Daoy (cell line): Measurements from ENCODE around the gene ZBTB43. TPM values are rescaled to one million over a fixed set of nuclear protein-coding genes. Genes with fewer than 3 reads are reported as not detected.
A peak's percentile ranks its signal among the peaks of the same experiment; 100 is the strongest.
"Not testable (repeated sequence)": the region's sequence is repeated elsewhere in the genome, so short reads cannot be mapped to it uniquely, and the experiment has no call there.

Source experiments
- DNase-seq: peaks from one replicate; pipeline ENCODE4 v3.0.0-alpha.2; 2015; ENCODE audit warnings: low read depth
- total RNA-seq: library from RNA; depleted of rRNA; stranded (reverse); fragments of >200 nt; shearing (Covaris generic); gene quantifications from 2 replicates; pipeline ENCODE4 v1.2.3, GENCODE V29; 2014; rRNA removed

Gene ZBTB43, protein sequence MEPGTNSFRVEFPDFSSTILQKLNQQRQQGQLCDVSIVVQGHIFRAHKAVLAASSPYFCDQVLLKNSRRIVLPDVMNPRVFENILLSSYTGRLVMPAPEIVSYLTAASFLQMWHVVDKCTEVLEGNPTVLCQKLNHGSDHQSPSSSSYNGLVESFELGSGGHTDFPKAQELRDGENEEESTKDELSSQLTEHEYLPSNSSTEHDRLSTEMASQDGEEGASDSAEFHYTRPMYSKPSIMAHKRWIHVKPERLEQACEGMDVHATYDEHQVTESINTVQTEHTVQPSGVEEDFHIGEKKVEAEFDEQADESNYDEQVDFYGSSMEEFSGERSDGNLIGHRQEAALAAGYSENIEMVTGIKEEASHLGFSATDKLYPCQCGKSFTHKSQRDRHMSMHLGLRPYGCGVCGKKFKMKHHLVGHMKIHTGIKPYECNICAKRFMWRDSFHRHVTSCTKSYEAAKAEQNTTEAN
- 8.0 and 8.7 TPM in 2 replicates for total RNA-seq

DNA sequence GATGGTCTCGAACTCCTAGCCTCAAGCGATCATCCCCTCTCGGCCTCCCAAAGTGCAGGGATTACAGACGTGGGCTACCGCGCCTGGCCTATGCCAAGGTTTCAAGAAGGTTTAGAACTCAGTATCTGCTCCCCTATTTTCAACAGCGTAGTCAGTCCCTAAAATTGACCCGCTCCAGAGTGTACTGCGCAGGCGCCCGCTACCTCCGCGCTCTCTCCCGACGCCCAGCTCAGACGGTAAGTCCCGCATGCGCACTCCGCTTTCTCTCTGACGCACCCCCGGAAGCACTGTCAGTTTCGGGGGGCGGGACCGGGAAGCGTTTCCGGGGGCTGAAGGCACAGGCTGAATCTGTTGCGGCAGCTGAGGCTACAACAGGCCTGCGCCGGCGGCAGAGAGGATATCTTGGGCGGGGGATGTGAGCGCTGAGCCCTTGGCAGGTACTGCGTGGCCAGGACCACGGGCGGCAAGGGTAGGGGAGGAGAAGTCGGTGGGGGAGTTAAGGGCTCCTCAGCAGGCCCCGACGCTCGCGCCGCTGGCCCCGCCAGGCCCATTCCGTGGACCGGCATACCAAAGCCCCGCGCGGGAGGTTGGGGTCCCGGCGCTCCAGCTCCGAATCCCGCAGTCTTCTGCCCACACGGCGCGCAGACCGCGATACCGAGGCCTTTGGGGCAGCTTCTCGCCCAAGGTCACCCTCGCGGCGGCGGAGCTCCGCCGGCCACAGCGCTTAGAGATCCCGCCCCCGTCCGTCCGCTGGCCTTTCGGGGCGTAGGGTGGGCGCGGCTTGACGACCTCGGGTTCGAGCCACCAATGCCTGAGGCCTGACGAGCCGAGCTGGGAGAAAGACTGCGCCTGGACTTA is at the start of gene ZBTB43:
Gene ZBTB43 (plus strand): TSS at position 345 of the 858 bp plus-strand sequence. CDS start 27,470 bp downstream, outside the sequence.
- peak; percentile 99 for DNase-seq

DNA sequence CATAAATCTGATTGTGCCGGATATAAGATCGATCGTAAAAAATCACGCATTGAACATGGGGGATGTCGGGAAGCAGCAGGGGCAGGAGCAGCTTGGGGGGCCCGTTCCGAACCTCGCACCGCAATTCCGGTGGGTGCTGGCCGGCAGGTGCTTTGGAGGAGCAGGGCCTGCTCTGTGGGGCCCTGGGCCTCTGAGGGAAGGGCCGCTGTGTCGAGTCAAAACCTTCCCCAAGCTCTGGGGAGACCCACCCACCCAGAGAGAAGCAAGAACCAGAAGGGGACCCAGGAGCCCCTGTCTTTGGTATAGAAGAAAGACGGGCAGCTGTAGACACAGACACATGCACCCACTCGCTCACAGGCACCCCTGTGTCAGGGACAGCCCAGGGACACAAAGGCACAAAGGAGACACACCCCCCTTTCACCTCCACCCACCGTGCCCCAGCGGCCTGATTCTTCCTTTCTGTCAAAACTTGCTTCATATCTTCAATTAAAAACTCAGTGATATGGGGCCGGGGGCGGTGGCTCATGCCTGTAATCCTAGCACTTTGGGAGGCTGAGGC is 49.4 kb upstream of the ZBTB43 start:
- DNase-seq: no peak

DNA sequence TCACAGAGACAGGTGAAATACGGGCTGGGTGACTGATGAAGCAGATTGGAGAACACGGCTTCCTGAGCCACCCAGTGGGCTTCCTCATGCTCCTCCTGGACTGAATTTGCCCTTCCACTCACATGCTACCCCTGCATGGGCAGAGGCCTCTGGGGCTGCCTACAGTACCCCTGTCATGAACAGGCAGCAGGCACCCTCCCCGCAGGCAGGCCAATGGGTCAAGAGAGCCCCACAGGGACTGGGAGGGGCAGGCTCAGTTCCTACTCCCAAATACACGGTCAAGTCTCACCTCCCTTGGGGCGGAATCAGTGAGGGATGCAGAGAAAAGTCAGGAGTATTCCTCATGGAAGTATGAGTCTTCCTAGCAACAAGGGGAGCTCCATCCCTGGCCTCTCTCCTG is 48.6 kb upstream of the ZBTB43 start:
- DNase-seq: no peak

DNA sequence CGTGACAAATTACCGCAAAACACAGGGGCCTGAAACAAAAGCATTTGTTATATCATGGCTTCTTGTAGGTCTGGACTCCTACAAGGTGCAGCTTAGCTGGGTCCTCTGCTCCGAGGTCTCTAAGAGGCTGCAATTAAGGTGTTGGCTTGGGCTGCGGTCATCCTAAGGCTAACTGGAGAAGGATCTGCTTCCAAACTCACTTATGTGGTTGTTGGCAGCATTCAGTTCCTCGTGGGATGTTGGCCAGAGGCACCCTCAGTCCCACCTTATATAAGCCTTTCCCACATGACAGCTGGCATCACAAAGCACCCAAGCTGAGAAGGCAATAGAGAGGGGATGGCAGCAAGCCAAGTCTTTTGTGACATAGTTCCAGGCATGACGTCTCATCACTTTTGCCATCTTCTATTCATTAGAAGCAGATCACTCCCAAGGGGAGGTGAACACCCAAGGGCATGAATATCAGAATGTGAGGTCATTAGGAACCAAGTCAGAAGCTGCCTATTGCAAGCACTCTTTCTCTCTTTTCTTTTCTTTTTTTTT is 47.9 kb upstream of the ZBTB43 start:
- no peak for DNase-seq

DNA sequence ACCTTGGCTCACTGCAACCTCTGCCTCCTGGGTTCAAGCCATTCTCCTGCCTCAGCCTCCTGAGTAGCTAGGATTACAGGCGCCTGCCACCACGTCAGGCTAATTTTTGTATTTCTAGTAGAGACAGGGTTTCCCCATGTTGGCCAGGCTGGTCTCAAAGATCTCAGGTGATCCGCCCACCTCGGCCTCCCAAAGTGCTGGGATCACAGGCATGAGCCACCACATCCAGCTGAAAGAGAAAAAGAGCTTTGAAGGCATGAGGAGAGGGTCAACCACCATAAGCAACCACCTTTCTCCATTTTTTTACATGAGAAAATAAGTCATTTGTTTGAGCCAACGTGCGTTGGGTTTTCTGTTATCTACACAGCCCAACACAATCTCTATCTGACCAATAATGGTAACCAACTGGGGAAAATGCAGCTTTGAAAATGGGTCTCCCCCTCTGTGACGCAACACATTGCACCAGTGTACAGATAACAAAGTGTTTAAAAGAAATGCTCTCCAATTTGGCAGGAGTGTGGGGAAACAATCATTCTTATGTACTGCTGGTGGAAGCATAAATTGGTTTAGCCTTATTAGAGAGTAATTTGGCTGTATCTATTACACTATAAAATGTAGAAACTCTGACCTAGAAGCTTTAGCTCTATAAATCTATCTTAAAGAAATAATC is 45.8 kb upstream of the ZBTB43 start:
- no peak for DNase-seq

DNA sequence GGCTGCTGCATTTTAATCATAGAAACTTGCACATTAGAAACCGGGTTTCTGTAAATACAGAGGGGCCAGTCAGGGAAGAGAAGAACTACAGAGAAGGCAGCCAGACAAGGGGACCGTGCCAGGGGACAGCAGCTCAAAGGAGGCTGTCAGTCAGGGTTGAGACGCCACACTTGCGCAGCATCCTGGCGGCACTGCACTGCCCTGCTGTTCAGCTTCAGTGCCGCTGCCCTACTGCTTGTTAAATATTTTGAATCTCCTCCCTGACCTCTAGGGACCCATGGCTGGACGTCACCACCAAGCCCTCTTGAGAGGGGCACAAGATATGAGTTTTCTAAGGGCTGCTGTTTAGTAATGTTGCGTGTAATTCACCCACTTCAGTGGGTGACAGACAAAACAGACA is 43.6 kb upstream of the ZBTB43 start:
- no peak for DNase-seq

DNA sequence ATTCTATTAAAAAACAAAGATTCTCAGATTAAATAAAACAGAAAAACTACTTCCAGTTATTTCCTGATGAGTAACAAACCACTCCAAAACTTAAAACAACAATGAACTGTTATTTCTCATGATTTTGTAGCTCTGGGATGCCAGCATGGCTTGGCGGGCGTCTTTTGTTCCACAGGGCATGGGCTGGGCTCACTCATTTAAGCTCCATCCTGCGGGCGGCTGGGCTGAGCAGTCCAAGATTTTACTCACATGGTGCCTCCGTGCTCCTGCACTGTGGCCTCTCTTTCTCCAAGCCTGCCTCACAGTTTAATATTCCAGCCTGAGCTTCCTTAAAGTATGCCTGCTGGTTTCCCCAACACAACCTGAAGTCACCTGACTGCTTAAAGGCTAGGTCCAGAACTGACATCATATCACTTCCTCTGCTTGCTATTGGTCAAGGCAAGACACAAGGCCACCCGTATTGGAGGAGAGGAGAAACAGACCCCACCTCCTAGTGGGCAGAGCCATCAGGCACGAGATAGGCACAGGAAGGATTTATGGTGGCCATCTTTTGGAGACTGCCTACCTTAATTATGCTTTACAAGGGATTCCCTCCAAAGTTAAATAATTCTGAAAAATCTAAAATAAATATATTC is 41.6 kb upstream of the ZBTB43 start:
- peak; percentile 72 for DNase-seq

DNA sequence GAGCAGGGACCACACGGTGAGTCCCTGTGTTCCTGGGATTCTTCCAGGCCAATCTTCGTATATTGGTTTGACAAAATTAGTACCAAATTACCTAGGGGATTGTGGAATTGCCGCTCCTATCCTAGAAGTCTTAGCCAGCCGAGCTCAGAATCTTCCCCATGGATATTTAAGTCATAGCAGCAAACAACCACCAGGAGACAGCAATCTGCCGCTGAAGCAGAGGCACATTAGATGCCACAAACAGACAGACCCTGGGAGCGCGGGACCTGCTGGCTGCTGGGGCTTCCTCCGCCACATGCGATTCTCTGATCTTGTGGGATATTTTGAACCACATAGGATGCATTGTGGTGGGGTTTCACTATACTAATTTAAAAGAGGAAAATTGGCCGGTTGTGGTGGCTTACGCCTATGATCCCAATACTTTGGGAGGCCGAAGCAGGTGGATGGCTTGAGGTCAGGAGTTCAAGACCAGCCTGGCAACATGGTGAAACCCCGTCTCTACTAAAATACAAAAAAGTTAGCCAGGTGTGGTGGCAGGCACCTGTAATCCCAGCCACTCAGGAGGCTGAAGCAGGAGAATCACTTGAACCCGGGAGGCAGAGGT is 31.7 kb upstream of the ZBTB43 start:
- peak; percentile 53 for DNase-seq

DNA sequence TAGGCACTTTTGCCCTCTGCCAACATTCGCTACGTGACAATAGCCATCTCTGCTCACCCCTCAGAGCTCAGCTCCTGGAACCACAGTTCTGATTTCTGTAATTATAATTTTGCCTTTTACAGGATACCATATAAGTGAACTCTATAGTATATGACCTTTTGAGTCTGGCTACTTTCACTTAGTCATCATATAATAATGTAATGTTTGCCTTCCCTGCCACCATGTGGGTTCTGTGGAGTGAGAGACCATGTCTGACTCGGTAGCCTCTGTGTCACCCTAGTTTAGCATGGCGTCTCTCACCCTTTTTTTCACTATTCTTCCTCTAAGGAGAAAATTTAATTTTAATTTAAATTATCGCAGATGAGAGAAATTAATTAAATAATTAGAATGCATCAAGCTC is 28.9 kb upstream of the ZBTB43 start:
- peak; percentile 28 for DNase-seq

DNA sequence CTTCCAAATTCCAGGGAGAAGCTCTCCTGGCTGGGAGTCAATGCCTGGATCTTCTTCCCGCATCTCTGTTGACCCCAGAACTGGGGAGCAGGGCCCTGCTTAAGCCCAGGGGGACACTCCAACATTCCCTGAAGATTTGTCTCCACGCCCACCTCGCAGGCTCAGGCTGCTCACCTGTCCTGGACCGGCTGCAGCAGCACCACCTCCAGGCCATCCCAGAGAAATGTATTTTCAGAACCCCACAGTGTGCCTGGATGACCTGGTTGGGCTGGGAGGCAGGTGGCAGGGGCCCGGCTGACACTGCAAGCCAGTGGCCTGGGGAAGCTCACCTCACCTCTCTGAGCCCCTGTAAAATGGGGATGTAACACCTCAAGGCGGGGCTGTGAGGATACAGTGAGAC is 27.1 kb upstream of the ZBTB43 start:
- DNase-seq: no peak

DNA sequence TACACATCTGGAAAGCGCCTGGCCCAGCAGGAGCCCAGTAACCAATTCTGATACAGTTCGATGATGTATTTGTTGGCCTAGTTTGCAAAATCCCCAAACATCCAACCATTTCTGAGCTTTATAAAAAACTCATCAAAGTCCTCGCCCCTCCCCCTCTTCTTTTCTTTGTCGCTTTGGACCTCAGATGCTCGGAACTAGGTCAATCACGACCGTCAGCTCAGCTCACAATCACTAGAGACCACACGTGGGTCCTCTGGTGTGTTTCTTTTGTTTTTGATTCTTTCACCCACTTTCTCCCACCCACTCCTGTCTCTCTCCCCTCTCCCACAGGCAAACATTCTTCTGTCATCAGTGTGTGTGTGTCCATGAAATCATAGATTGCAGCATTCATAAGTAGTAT is 26.7 kb upstream of the ZBTB43 start:
- no peak for DNase-seq

DNA sequence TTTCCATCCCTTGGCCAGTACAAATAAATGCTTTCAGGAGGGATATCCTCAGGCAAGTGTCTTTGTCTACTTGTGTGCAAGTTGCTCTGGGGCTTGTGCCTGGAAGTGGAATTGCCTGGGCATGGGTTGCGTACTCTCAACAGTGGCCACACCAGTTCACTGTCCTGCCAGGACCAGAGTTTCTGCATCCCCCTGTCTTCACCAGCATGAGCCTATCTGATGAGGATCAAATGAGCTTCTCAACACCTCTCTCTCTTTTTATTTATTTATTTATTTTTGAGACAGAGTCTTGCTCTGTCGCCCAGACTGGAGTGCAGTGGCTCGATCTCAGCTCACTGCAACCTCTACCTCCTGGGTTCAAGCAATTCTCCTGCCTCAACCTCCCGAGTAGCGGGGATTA is 26.1 kb upstream of the ZBTB43 start:
- not testable (repeated sequence) for DNase-seq

DNA sequence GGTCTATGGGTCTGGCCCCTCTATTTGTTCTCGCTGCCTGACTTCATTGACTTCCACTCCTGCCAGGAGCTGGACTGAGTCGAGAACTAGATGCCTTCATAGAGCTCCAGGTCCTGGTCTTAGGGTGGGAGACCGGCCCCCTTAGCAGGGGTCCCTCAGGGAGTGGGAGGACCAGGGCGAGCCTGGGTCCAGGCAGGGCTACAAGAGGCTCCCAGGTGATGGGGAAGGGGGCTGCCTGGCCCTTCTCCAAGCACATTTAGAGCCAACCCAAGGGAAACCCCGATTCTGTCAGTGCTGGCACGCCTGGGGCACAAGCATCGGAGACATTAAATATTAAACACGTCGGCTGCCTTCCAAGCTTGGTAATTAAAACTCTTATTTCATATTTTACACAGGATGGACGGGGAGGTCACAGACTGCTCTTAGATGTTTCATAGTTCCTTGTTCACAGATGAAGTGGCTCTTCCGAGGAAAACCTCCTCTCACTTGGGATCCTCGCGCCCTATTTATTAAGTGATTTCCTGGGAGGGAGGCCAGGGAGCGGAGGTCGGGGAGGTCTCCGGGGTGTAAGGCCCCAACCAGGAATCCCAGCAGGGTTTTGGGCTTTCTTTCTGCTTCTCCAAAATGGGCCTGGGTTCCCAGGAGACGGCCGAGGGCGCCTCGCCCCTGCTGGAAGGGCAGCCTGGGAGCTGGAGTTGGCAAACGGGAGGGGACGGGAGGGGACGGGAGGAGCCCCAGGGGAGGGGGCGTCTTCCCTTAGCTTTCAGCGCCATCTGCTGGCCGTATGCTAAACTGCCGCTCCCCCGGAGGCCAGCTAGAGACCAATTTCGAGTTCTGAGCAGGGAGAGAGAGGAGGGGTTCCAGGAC is 23.4 kb upstream of the ZBTB43 start:
- DNase-seq: peak; percentile 91

DNA sequence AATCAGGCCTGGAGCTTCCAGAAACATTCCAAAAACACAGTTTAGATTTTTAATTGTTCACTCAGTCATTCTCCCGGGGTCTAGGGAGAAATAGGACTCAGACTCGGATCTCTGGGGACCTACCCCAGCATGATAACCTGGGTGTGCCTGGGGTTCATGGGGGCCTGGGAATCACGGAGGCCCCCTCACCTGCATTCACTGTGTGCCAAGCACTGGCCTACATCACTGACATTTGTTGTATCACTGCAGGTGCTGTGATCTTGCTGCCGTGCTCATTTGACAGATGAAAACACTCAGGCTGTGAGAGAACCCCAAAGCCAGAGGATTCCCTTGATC is 22.8 kb upstream of the ZBTB43 start:
- DNase-seq: no peak

DNA sequence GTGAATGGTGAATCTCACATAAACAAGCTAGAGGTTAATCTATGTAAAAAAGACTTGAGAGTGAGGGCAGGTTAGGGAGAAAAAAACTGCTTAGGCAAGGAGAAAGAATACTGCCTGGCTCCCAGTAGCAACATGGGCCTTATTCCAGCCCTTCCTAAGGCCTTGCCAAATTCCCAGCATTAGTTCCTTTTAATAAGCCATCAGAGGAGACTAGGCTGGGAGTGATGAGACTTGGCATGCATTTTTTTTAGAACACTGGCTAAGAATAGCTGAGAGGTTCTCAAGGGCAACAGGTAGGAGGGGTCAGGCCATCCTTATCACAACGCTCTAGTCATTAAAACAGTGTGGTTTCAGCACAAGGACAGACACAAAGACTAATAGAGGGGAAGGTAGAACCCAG is 20.9 kb upstream of the ZBTB43 start:
- DNase-seq: no peak

DNA sequence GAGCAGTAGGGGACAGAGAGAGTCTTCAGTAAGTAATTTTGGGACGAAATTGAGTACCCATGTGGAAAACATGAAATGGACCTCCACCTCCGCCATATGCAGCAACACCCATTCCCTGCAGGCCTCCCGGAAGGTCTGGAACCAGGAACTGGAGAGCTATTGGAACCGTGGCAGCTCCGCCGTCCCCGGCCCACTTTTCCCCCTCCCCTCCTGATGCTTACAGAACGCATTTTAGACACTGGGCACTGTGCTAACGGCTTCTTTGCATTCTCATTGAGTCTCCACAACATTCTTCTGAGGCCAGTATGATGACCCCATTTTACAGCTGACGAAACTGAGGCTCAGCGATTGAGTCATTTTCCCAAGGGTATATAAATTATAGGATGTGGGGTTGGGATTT is 20.4 kb upstream of the ZBTB43 start:
- DNase-seq: no peak

DNA sequence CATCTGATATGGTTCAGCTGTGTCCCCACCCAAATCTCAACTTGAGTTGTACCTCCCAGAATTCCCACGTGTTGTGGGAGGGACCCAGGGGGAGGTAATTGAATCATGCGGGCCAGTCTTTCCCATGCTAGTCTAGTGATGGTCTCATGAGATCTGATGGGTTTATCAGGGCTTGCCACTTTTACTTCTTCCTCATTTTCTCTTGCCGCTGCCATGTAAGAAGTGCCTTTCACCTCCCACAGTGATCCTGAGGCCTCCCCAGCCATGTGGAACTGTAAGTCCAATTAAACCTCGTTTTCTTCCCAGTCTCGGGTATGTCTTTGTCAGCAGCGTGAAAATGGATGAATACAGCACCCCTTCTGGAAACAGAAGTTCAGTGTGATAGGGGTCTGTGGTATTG is 20.0 kb upstream of the ZBTB43 start:
- DNase-seq: not testable (repeated sequence)

DNA sequence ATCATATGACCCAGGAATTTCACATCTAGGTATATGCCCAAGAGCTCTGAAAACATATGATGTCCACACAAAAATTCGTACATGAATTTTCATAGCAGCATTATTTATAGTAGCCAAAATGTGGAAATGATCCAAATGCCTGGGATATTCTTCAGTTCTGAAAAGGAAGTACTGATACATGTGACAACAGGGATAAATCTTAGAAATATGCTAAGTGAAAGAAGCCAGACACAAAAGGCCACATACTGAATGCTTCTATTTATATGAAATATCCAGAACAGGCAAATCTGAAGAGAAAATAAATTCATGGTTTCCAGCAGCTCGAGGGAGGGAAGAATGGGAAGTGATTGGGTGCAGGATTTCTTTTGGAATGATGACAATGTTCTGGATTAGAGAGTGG is 16.8 kb upstream of the ZBTB43 start:
- DNase-seq: no peak

DNA sequence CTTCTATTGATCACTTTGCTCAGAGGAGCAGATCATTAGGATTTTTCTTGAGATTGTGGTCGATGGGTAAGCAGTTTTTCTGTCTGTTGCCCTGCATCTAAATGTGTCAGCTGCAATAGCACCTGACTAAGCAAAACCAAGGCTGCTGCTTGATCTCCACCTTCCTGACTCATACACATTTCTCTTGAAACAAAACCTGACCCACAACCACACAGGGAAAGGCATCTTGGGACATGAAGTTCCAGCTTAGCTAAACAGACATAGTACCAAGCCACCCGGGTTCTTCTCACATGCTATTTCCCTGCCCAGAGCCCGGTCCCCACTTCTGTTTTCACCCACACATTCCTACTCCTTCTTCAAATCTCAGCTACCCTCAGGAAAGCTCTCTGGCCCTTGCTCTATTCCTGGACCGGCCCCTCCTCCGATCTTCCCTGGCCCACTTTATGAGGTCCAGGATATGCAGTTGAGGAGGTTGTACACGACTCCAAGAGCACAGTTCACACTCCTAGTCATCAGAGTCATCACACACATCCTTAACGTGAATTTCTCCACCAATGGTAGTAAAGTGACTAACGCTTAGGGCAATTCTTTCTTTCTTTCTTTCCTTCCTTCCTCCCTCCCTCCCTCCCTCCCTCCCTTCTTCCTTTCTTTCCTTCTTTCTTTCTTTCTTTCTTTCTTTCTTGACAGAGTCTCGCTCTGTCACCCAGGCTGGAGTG is 16.0 kb upstream of the ZBTB43 start:
- peak; percentile 79 for DNase-seq
